DMS79 treated with DMSO at 0.1 percent for 48 hours (cell line): ENCODE measurements around the gene RARRES2.

Experiments used
- DNase-seq: peaks from one replicate; lab custom pipeline; 2025; lab: John Stamatoyannopoulos, UW

The RARRES2 gene

GRCh38 chr7:150361807-150362621 lies 20.6 kb upstream of the RARRES2 start:
- no peak for DNase-seq

- DNase-seq: no peak
Measured at GRCh38 chr7:150361402-150361801, 20.0 kb upstream of the RARRES2 start.

GRCh38 chr7:150360363-150361058 lies 19.1 kb upstream of the RARRES2 start:
- no peak for DNase-seq

GRCh38 chr7:150359622-150360362 lies 18.4 kb upstream of the RARRES2 start:
- DNase-seq: no peak

- no peak for DNase-seq
Measured at GRCh38 chr7:150358988-150359621, 17.7 kb upstream of the RARRES2 start.

GRCh38 chr7:150358433-150358832 lies 17.0 kb upstream of the RARRES2 start:
- no peak for DNase-seq

- DNase-seq: no peak
Measured at GRCh38 chr7:150357771-150358427, 16.5 kb upstream of the RARRES2 start.

GRCh38 chr7:150357270-150357669 lies 15.8 kb upstream of the RARRES2 start:
- no peak for DNase-seq

- DNase-seq: peak; percentile 11
Measured at GRCh38 chr7:150356265-150356897, 15.0 kb upstream of the RARRES2 start.

- DNase-seq: no peak
Measured at GRCh38 chr7:150355666-150356059, 14.2 kb upstream of the RARRES2 start.

GRCh38 chr7:150351587-150352194 lies 10.3 kb upstream of the RARRES2 start:
- DNase-seq: no peak

GRCh38 chr7:150346922-150347321 lies 5.5 kb upstream of the RARRES2 start:
- DNase-seq: no peak

GRCh38 chr7:150345012-150345411 lies 3.6 kb upstream of the RARRES2 start:
- DNase-seq: no peak

GRCh38 chr7:150344299-150344698 lies 2.9 kb upstream of the RARRES2 start:
- no peak for DNase-seq

GRCh38 chr7:150343225-150343624 lies 1.8 kb upstream of the RARRES2 start:
- no peak for DNase-seq

- no peak for DNase-seq
Measured at GRCh38 chr7:150342121-150342408, 636 bp upstream of the RARRES2 start.

GRCh38 chr7:150340875-150341262 lies 560 bp downstream of the RARRES2 start:
- no peak for DNase-seq

GRCh38 chr7:150340024-150340749 lies 1.2 kb downstream of the RARRES2 start:
- DNase-seq: no peak

GRCh38 chr7:150339409-150339809 lies 2.0 kb downstream of the RARRES2 start:
- DNase-seq: no peak

- no peak for DNase-seq
Measured at GRCh38 chr7:150338166-150338829, 3.1 kb downstream of the RARRES2 start.
